Body of pancreas (tissue), 4 donors: ENCODE data around the gene TOMM70.

Source experiments
- POLR2A ChIP-seq, 3 donors: fragments of 450-650 bp; IDR thresholded peaks; one replicate each; pipeline ENCODE4 v1.6.1; 2016; ENCODE audit warnings: antibody characterized with exemption in 3 of 3, mild to moderate bottlenecking in 2 of 3
- TF ChIP-seq, protein P1 (sequence below), 7 experiments: fragments of 450-650 bp in 4 of 7; fragments of 200-600 bp in 3 of 7; sonication (generic) in 3 of 7; IDR thresholded peaks; one replicate each; pipeline ENCODE4 v1.5.1; 2016 to 2019; ENCODE audit warnings: antibody characterized with exemption in 7 of 7

- TF ChIP-seq, protein P1, sequence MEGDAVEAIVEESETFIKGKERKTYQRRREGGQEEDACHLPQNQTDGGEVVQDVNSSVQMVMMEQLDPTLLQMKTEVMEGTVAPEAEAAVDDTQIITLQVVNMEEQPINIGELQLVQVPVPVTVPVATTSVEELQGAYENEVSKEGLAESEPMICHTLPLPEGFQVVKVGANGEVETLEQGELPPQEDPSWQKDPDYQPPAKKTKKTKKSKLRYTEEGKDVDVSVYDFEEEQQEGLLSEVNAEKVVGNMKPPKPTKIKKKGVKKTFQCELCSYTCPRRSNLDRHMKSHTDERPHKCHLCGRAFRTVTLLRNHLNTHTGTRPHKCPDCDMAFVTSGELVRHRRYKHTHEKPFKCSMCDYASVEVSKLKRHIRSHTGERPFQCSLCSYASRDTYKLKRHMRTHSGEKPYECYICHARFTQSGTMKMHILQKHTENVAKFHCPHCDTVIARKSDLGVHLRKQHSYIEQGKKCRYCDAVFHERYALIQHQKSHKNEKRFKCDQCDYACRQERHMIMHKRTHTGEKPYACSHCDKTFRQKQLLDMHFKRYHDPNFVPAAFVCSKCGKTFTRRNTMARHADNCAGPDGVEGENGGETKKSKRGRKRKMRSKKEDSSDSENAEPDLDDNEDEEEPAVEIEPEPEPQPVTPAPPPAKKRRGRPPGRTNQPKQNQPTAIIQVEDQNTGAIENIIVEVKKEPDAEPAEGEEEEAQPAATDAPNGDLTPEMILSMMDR (IDR thresholded peaks at IDR 0.05) = no peak
- no peak for TF ChIP-seq POLR2A (IDR thresholded peaks at IDR 0.05)
Observed at GRCh38 chr3:100335434-100335833, 65.5 kb downstream of the TOMM70 start.
